ENCODE data around the gene LRRC4C.

The LRRC4C gene

DNA sequence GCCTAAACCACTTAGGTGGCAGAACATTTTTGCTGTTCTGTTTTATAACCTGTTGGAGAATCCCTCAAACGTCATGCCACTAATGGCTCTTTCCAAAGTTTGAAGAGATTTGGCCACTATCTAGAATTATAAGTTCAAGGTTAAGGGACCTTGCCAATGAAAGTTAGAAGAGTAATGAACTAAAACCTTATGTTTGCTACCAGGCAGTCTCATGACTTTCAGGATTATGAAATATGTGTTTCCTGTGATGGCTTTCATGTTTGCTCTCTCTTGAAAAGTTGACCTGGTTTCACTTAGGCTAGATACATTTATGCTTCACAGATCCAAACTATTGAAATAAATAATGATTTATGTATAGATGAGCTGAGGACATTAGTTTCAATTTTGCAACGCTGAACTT is 340.0 kb downstream of the LRRC4C start:
- TF ChIP-seq, protein P1, sequence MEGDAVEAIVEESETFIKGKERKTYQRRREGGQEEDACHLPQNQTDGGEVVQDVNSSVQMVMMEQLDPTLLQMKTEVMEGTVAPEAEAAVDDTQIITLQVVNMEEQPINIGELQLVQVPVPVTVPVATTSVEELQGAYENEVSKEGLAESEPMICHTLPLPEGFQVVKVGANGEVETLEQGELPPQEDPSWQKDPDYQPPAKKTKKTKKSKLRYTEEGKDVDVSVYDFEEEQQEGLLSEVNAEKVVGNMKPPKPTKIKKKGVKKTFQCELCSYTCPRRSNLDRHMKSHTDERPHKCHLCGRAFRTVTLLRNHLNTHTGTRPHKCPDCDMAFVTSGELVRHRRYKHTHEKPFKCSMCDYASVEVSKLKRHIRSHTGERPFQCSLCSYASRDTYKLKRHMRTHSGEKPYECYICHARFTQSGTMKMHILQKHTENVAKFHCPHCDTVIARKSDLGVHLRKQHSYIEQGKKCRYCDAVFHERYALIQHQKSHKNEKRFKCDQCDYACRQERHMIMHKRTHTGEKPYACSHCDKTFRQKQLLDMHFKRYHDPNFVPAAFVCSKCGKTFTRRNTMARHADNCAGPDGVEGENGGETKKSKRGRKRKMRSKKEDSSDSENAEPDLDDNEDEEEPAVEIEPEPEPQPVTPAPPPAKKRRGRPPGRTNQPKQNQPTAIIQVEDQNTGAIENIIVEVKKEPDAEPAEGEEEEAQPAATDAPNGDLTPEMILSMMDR (IDR thresholded peaks at IDR 0.05; ENCODE audit: insufficient read depth, low read length, poor library complexity, severe bottlenecking) = no peak
- Histone ChIP-seq H3K36me3 (ENCODE audit: control insufficient read depth, insufficient read depth, low read length) (no peaks in the 10 kb centered on the region), H3K27me3 (replicated peaks; ENCODE audit: control insufficient read depth, insufficient read depth, low read length) (no peaks in the 10 kb centered on the region), H3K4me3 (replicated peaks; ENCODE audit: low read depth, low read length) (no peak overlapping the region)
- DNase-seq (ENCODE audit: extremely low read depth, insufficient read length) = no peak

- Histone ChIP-seq H3K4me3 (replicated peaks; ENCODE audit: low read depth, low read length) (no peak overlapping the region), H3K36me3 (ENCODE audit: control insufficient read depth, insufficient read depth, low read length) (no peaks in the 10 kb centered on the region), H3K27me3 (replicated peaks; ENCODE audit: control insufficient read depth, insufficient read depth, low read length) (no peaks in the 10 kb centered on the region)
- TF ChIP-seq, protein P1 (IDR thresholded peaks at IDR 0.05; ENCODE audit: insufficient read depth, low read length, poor library complexity, severe bottlenecking) = no peak
- no peak for DNase-seq (ENCODE audit: extremely low read depth, insufficient read length)
Observed at GRCh38 chr11:41118521-41118920, 340.9 kb downstream of the LRRC4C start.

GRCh38 chr11:41116970-41117369 is 342.5 kb downstream of the LRRC4C start:
- H3K27me3 ChIP-seq (replicated peaks; ENCODE audit: control insufficient read depth, insufficient read depth, low read length) = no peaks in the 10 kb centered on the region
- no peak for DNase-seq (ENCODE audit: extremely low read depth, insufficient read length)
- TF ChIP-seq, protein P1 (IDR thresholded peaks at IDR 0.05; ENCODE audit: insufficient read depth, low read length, poor library complexity, severe bottlenecking) = no peak

GRCh38 chr11:41115066-41115465 is 344.4 kb downstream of the LRRC4C start:
- H3K27me3 ChIP-seq (replicated peaks; ENCODE audit: control insufficient read depth, insufficient read depth, low read length) = no peaks in the 10 kb centered on the region
- H3K4me3 ChIP-seq (replicated peaks; ENCODE audit: low read depth, low read length) = no peak overlapping the region
- TF ChIP-seq, protein P1 (IDR thresholded peaks at IDR 0.05; ENCODE audit: insufficient read depth, low read length, poor library complexity, severe bottlenecking) = no peak
- no peak for DNase-seq (ENCODE audit: extremely low read depth, insufficient read length)
- no peaks in the 10 kb centered on the region for H3K36me3 ChIP-seq (ENCODE audit: control insufficient read depth, insufficient read depth, low read length)

More at GRCh38 chr11:41116970-41117369, 342.5 kb downstream of the LRRC4C start:
- no peaks in the 10 kb centered on the region for H3K36me3 ChIP-seq (ENCODE audit: control insufficient read depth, insufficient read depth, low read length)
- H3K4me3 ChIP-seq (replicated peaks; ENCODE audit: low read depth, low read length) = no peak overlapping the region

DNA sequence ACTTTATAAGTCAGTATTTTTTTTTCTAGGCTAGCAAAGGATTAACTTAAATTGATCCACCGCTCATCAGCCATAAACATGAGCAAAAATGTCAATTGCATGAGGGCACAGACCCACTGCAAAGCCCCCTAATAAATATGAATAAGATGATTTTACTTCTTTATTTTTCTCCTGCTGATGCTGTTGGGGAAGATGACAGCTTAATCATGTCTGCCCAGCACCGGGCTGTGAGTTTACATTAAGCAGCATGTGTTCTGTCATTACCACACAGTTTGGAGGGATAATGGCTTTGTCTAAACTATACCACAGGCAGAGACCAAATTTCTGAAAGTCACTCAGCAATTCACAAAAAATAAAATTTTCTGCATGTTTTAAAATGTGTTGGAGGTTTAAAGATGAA is 346.3 kb downstream of the LRRC4C start:
- TF ChIP-seq, protein P1 (IDR thresholded peaks at IDR 0.05; ENCODE audit: insufficient read depth, low read length, poor library complexity, severe bottlenecking) = no peak
- H3K4me3 ChIP-seq (replicated peaks; ENCODE audit: low read depth, low read length) = no peak overlapping the region

GRCh38 chr11:41110527-41110926 is 348.9 kb downstream of the LRRC4C start:
- TF ChIP-seq, protein P1 (IDR thresholded peaks at IDR 0.05; ENCODE audit: insufficient read depth, low read length, poor library complexity, severe bottlenecking) = no peak
- DNase-seq (ENCODE audit: extremely low read depth, insufficient read length) = no peak
- no peaks in the 10 kb centered on the region for H3K36me3 ChIP-seq (ENCODE audit: control insufficient read depth, insufficient read depth, low read length)
- H3K27me3 ChIP-seq (replicated peaks; ENCODE audit: control insufficient read depth, insufficient read depth, low read length) = no peaks in the 10 kb centered on the region
- no peak overlapping the region for H3K4me3 ChIP-seq (replicated peaks; ENCODE audit: low read depth, low read length)

More for the DNA sequence above, 346.3 kb downstream of the LRRC4C start:
- no peak for DNase-seq (ENCODE audit: extremely low read depth, insufficient read length)
- no peaks in the 10 kb centered on the region for H3K36me3 ChIP-seq (ENCODE audit: control insufficient read depth, insufficient read depth, low read length)
- H3K27me3 ChIP-seq (replicated peaks; ENCODE audit: control insufficient read depth, insufficient read depth, low read length) = no peaks in the 10 kb centered on the region
